Body of pancreas (tissue), 4 donors: ENCODE measurements around the gene ATP2B2.

Experiments used
- CTCF ChIP-seq, 7 experiments: fragments of 450-650 bp in 4 of 7; fragments of 200-600 bp in 3 of 7; sonication (generic) in 3 of 7; IDR thresholded peaks; one replicate each; pipeline ENCODE4 v1.5.1; 2016 to 2019; ENCODE audit warnings: antibody characterized with exemption in 7 of 7
- POLR2A ChIP-seq, 3 donors: fragments of 450-650 bp; IDR thresholded peaks; one replicate each; pipeline ENCODE4 v1.6.1; 2016; ENCODE audit warnings: antibody characterized with exemption in 3 of 3, mild to moderate bottlenecking in 2 of 3

DNA sequence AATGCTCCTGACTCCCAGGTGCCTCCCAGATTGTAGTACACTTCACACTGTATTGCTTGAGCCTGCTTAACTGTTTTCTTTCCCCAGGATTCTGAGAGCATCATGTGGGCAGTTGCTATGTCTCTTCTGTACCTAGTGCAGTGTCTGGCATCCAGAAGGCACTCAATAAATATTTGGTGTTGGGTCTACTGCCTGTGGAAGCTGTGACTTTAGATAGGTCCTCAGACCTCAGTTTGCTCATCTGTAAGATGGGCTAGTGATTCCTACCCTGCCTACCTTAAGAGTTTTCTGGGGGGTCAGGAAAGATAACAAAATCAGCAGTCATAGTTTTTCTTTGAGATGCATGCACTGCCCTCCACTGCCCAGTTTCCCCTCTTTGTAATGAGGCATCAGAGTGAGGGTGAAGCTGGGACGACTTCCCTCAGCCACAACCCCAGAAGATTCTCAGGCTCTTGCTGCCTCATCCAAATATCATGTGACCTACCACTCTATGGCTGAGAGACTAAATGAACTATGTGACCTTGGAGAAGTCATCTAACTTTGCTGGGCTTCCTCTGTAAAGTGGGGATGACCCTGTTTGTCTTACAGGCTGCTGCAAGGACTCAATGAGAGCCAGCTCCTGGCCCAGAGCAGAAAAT, 50.4 kb downstream of the ATP2B2 start:
- no peak for TF ChIP-seq CTCF (IDR thresholded peaks at IDR 0.05)
- no peak for TF ChIP-seq POLR2A (IDR thresholded peaks at IDR 0.05)
